ENCODE measurements around the gene FILIP1L.

Gene FILIP1L

GRCh38 chr3:99928771-99929744 is 185.2 kb downstream of the FILIP1L start:
- H3K36me3 ChIP-seq (ENCODE audit: control insufficient read depth, insufficient read depth, low read length) = no peaks in the 10 kb centered on the region
- peak overlapping the region; percentile 0; the same call in 1 of the 2 replicates for H3K9ac ChIP-seq (ENCODE audit: low read depth, low read length)
- no peaks in the 10 kb centered on the region for H3K27me3 ChIP-seq (ENCODE audit: control insufficient read depth, insufficient read depth, low read length)
- H3K9me3 ChIP-seq (ENCODE audit: control insufficient read depth, insufficient read depth, low read length) = no peaks in the 10 kb centered on the region
- H3K4me3 ChIP-seq (ENCODE audit: low read depth, low read length) = 0 out of 2 replicates have a peak overlapping the region, but pooled peaks have one; percentile 38
- peaks cover 62% of the 10 kb centered on the region for H3K4me1 ChIP-seq (ENCODE audit: control insufficient read depth, insufficient read depth, low read length)
- peak overlapping the region; percentile 90 for H3K27ac ChIP-seq (ENCODE audit: low read depth, low read length)

DNA sequence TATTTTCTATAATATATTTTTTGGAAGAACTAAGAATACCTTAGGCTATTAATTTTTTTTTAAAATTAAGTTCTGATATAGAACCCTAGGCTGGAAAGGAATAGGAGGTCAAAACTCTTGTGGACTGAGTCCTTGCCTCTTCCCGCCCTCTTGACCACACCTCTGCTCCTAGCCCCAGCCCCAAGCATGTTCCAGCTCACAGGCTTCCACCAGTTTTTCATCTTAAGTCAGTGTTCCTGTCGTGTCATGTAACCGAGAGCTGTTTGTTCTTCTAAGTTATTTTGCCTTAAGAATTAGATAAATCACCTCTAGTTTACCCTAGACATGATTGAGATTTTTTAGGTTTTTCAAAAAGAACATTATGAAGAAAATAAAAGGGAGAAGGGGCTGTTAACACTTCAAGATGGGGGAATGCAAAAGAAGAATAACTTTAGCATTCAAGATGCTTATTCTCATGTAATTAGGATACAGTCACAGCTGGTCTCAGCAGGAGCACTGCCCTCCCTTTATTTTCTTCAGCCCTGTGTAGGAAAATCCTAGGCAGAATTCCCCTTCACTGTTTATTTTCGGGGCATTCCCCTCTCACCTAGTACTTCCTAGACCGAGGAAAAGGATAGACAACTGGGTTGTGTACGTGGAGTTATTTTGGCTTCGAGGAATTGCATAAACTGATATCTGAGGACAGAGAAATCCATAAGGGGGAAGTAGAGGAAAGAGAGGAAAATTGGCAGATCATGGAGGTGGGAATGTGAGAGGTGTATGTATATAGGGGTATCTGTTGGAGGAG is 186.4 kb downstream of the FILIP1L start:
- Histone ChIP-seq H3K9ac (ENCODE audit: low read depth, low read length) (0 out of 2 replicates have a peak overlapping the region, but pooled peaks have one; percentile 13), H3K27ac (ENCODE audit: low read depth, low read length) (peak overlapping the region; percentile 90), H3K27me3 (ENCODE audit: control insufficient read depth, insufficient read depth, low read length) (no peaks in the 10 kb centered on the region), H3K36me3 (ENCODE audit: control insufficient read depth, insufficient read depth, low read length) (no peaks in the 10 kb centered on the region), H3K9me3 (ENCODE audit: control insufficient read depth, insufficient read depth, low read length) (no peaks in the 10 kb centered on the region), H3K4me3 (ENCODE audit: low read depth, low read length) (peak overlapping the region; percentile 44), H3K4me1 (ENCODE audit: control insufficient read depth, insufficient read depth, low read length) (peaks cover 62% of the 10 kb centered on the region)

- no peaks in the 10 kb centered on the region for H3K9me3 ChIP-seq (ENCODE audit: control insufficient read depth, insufficient read depth, low read length)
- H3K36me3 ChIP-seq (ENCODE audit: control insufficient read depth, insufficient read depth, low read length) = no peaks in the 10 kb centered on the region
- no peak overlapping the region for H3K9ac ChIP-seq (ENCODE audit: low read depth, low read length)
- H3K4me3 ChIP-seq (ENCODE audit: low read depth, low read length) = no peak overlapping the region
- no peaks in the 10 kb centered on the region for H3K27me3 ChIP-seq (ENCODE audit: control insufficient read depth, insufficient read depth, low read length)
- H3K4me1 ChIP-seq (ENCODE audit: control insufficient read depth, insufficient read depth, low read length) = peaks cover 59% of the 10 kb centered on the region
- H3K27ac ChIP-seq (ENCODE audit: low read depth, low read length) = no peak overlapping the region
Observed at GRCh38 chr3:99925584-99926230, 188.6 kb downstream of the FILIP1L start.

- Histone ChIP-seq H3K9ac (ENCODE audit: low read depth, low read length) (no peak overlapping the region), H3K27ac (ENCODE audit: low read depth, low read length) (no peak overlapping the region), H3K4me1 (ENCODE audit: control insufficient read depth, insufficient read depth, low read length) (peaks cover 54% of the 10 kb centered on the region), H3K4me3 (ENCODE audit: low read depth, low read length) (no peak overlapping the region), H3K36me3 (ENCODE audit: control insufficient read depth, insufficient read depth, low read length) (no peaks in the 10 kb centered on the region), H3K9me3 (ENCODE audit: control insufficient read depth, insufficient read depth, low read length) (no peaks in the 10 kb centered on the region), H3K27me3 (ENCODE audit: control insufficient read depth, insufficient read depth, low read length) (no peaks in the 10 kb centered on the region)
Observed at GRCh38 chr3:99923873-99924272, 190.4 kb downstream of the FILIP1L start.

DNA sequence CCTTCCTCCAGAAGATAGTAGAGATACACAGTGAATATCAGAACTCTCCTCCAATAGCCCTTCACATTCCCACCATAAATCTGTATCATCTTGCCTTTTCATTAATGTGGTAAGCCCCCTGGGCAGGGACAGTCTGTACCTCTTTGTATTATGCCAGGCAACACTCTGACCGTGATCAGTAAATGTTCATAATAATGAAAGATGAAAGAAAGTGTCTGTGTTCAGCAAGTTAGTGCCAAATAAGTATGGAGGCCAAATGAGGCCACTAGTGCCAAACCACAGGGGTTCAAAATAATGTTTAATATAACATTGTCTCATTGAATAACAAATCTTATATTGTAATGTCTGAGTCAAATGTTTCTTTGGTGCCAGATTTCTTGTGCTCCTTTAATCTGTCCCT is 192.3 kb downstream of the FILIP1L start:
- H3K9ac ChIP-seq (ENCODE audit: low read depth, low read length) = no peak overlapping the region

DNA sequence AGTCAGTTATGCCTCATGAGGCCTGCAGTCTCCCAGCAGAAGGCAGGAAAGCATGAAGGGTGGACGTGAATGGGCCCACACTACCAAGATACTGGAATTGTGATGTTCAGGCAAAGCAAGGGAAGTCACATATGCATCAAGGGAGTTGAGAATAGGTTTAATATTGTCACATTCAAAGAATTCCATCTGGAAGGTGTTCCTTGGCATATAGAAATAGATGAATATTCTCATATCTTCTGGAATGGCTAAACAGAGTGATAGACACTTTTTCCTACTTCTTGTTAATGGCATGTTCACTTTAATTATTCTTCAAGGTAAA is 193.0 kb downstream of the FILIP1L start:
- Histone ChIP-seq H3K27me3 (ENCODE audit: control insufficient read depth, insufficient read depth, low read length) (no peaks in the 10 kb centered on the region), H3K4me3 (ENCODE audit: low read depth, low read length) (no peak overlapping the region), H3K9me3 (ENCODE audit: control insufficient read depth, insufficient read depth, low read length) (no peaks in the 10 kb centered on the region), H3K27ac (ENCODE audit: low read depth, low read length) (peak overlapping the region; percentile 88), H3K4me1 (ENCODE audit: control insufficient read depth, insufficient read depth, low read length) (peaks cover 37% of the 10 kb centered on the region), H3K9ac (ENCODE audit: low read depth, low read length) (no peak overlapping the region), H3K36me3 (ENCODE audit: control insufficient read depth, insufficient read depth, low read length) (no peaks in the 10 kb centered on the region)

More for the DNA sequence above, 192.3 kb downstream of the FILIP1L start:
- H3K27ac ChIP-seq (ENCODE audit: low read depth, low read length) = no peak overlapping the region
- no peaks in the 10 kb centered on the region for H3K36me3 ChIP-seq (ENCODE audit: control insufficient read depth, insufficient read depth, low read length)
- peaks cover 43% of the 10 kb centered on the region for H3K4me1 ChIP-seq (ENCODE audit: control insufficient read depth, insufficient read depth, low read length)
- no peak overlapping the region for H3K4me3 ChIP-seq (ENCODE audit: low read depth, low read length)
- no peaks in the 10 kb centered on the region for H3K9me3 ChIP-seq (ENCODE audit: control insufficient read depth, insufficient read depth, low read length)
- H3K27me3 ChIP-seq (ENCODE audit: control insufficient read depth, insufficient read depth, low read length) = no peaks in the 10 kb centered on the region

- H3K4me3 ChIP-seq (ENCODE audit: low read depth, low read length) = peak overlapping the region; percentile 25; the same call in 1 of the 2 replicates
- H3K27ac ChIP-seq (ENCODE audit: low read depth, low read length) = peak overlapping the region; percentile 88
- no peaks in the 10 kb centered on the region for H3K36me3 ChIP-seq (ENCODE audit: control insufficient read depth, insufficient read depth, low read length)
- peak overlapping the region; percentile 13; the same call in 1 of the 2 replicates for H3K9ac ChIP-seq (ENCODE audit: low read depth, low read length)
- no peaks in the 10 kb centered on the region for H3K9me3 ChIP-seq (ENCODE audit: control insufficient read depth, insufficient read depth, low read length)
- peaks cover 31% of the 10 kb centered on the region for H3K4me1 ChIP-seq (ENCODE audit: control insufficient read depth, insufficient read depth, low read length)
- H3K27me3 ChIP-seq (ENCODE audit: control insufficient read depth, insufficient read depth, low read length) = no peaks in the 10 kb centered on the region
Observed at GRCh38 chr3:99920481-99921376, 193.6 kb downstream of the FILIP1L start.

DNA sequence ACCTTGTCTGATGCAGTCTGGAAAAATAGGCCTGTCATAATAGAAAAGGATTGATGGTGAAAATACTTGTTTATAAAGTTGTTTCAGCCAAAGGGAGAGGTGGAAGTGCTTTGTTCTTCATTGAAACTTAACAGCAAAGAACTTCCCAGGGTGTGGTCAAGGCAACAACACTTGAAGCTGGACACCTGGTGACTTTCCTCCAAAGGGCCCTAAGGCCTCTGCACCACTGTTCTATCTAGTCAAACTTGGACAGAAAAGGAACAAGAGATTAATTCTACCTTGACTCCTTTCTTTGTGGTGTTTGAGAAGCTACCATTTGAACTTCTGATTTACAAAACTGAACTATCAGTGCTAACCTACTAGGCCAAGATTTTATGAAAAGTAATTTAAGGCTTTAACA is 194.6 kb downstream of the FILIP1L start:
- H3K27ac ChIP-seq (ENCODE audit: low read depth, low read length) = peak overlapping the region; percentile 83
- H3K27me3 ChIP-seq (ENCODE audit: control insufficient read depth, insufficient read depth, low read length) = no peaks in the 10 kb centered on the region
- H3K9me3 ChIP-seq (ENCODE audit: control insufficient read depth, insufficient read depth, low read length) = no peaks in the 10 kb centered on the region
- H3K4me1 ChIP-seq (ENCODE audit: control insufficient read depth, insufficient read depth, low read length) = peaks cover 24% of the 10 kb centered on the region
- no peak overlapping the region for H3K4me3 ChIP-seq (ENCODE audit: low read depth, low read length)
- no peak overlapping the region for H3K9ac ChIP-seq (ENCODE audit: low read depth, low read length)
- H3K36me3 ChIP-seq (ENCODE audit: control insufficient read depth, insufficient read depth, low read length) = no peaks in the 10 kb centered on the region

DNA sequence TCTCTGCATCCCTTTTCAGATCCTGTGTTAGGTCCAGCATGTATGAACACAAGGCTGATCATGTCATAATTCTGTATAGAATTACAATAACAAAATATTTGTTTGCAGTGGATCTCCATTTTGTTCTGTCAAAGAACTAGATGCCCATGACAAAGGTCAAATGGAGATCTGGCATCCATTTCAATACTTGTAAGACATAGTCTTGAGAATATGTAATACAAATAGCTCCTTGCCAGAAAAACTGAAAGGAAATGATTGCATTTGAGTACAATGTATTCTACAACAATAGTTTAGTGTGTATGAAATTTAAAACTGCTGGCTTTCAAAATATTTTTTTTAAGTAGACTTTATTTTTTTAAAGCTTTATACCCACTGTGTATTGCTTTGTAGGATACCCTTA is 195.6 kb downstream of the FILIP1L start:
- Histone ChIP-seq H3K9me3 (ENCODE audit: control insufficient read depth, insufficient read depth, low read length) (no peaks in the 10 kb centered on the region), H3K4me3 (ENCODE audit: low read depth, low read length) (no peak overlapping the region), H3K36me3 (ENCODE audit: control insufficient read depth, insufficient read depth, low read length) (no peaks in the 10 kb centered on the region), H3K9ac (ENCODE audit: low read depth, low read length) (no peak overlapping the region), H3K4me1 (ENCODE audit: control insufficient read depth, insufficient read depth, low read length) (peaks cover 31% of the 10 kb centered on the region), H3K27me3 (ENCODE audit: control insufficient read depth, insufficient read depth, low read length) (no peaks in the 10 kb centered on the region), H3K27ac (ENCODE audit: low read depth, low read length) (no peak overlapping the region)

GRCh38 chr3:99915906-99916432 is 198.3 kb downstream of the FILIP1L start:
- no peak overlapping the region for H3K9ac ChIP-seq (ENCODE audit: low read depth, low read length)
- H3K36me3 ChIP-seq (ENCODE audit: control insufficient read depth, insufficient read depth, low read length) = no peaks in the 10 kb centered on the region
- H3K4me3 ChIP-seq (ENCODE audit: low read depth, low read length) = no peak overlapping the region
- no peaks in the 10 kb centered on the region for H3K9me3 ChIP-seq (ENCODE audit: control insufficient read depth, insufficient read depth, low read length)
- no peak overlapping the region for H3K27ac ChIP-seq (ENCODE audit: low read depth, low read length)
- no peaks in the 10 kb centered on the region for H3K27me3 ChIP-seq (ENCODE audit: control insufficient read depth, insufficient read depth, low read length)
- H3K4me1 ChIP-seq (ENCODE audit: control insufficient read depth, insufficient read depth, low read length) = peaks cover 34% of the 10 kb centered on the region

Data from HUES48 (cell line).